Endothelial cell of umbilical vein (primary cell): ENCODE results near the gene INO80C. TPM values are rescaled to one million over a fixed set of nuclear protein-coding genes. Genes with fewer than 3 reads are reported as not detected.
A peak's percentile ranks its signal among the peaks of the same experiment; 100 is the strongest.

Experiments
- BruUV-seq: library from RNA; stranded (reverse); fragments of 400-500 nt; replicated peaks from 2 replicates; lab custom pipeline; 2021; lab: Mats Ljungman, UMichigan
- CTCF ChIA-PET: fragments of 300-600, 350-600 bp; sonication (Branson Sonifier 250); formaldehyde crosslinking; loops from one replicate; lab custom pipeline; 2021; ENCODE audit warnings: antibody characterized with exemption, inconsistent platforms; lab: Charles Lee
- POLR2A ChIA-PET: fragments of 300-600, 350-600 bp; sonication (Branson Sonifier 250); formaldehyde crosslinking; loops from one replicate; lab custom pipeline; 2021; ENCODE audit warnings: antibody characterized with exemption, inconsistent platforms; lab: Charles Lee
- DNase-seq: peaks from one replicate; pipeline ENCODE4 v3.0.0-alpha.2; 2011; ENCODE audit warnings: low read depth, low spot score
- FAIRE-seq: peaks from 2 replicates; lab custom pipeline; 2011; peaks lifted over from hg19 to GRCh38; lab: Jason Lieb, UNC
- H2AFZ ChIP-seq: 2 replicates; pipeline ENCODE4 v1.6.0; 2012; ENCODE audit warnings: low read depth, low read length, control low read depth, inconsistent platforms
- H3K27ac ChIP-seq: 2 replicates; pipeline ENCODE4 v1.5.1; 2011; ENCODE audit warnings: low read depth, mild to moderate bottlenecking, control low read depth, low read length, moderate library complexity; ENCODE audit not compliant: insufficient read depth
- H3K27me3 ChIP-seq, 2 experiments: 2 replicates each; pipeline versions ENCODE4 v1.6.0 to v1.6.1; 2011; ENCODE audit warnings: low read length in 2 of 2, mixed read lengths in 1 of 2; ENCODE audit not compliant: control insufficient read depth in 2 of 2, insufficient read depth in 2 of 2
- H3K36me3 ChIP-seq, 2 experiments: 2 replicates in 1 of 2; 3 replicates in 1 of 2; pipeline ENCODE4 v1.5.1; 2011; ENCODE audit warnings: low read length in 2 of 2, mild to moderate bottlenecking in 1 of 2, moderate library complexity in 1 of 2; ENCODE audit not compliant: control insufficient read depth in 2 of 2, insufficient read depth in 2 of 2; ENCODE audit errors: extremely low read depth in 1 of 2
- H3K4me1 ChIP-seq: 3 replicates; pipeline ENCODE4 v1.5.1; 2011; ENCODE audit warnings: mild to moderate bottlenecking, low read length; ENCODE audit not compliant: control insufficient read depth, insufficient read depth; ENCODE audit errors: extremely low read depth
- H3K4me2 ChIP-seq: 2 replicates; pipeline ENCODE4 v1.6.1; 2011; ENCODE audit warnings: low read length, control low read depth, mixed read lengths; ENCODE audit not compliant: insufficient read depth
- H3K4me3 ChIP-seq, 3 experiments: fragments of 200-600 bp in 1 of 3; sonication (generic), shearing (Covaris generic) in 1 of 3; replicated peaks in 1 of 3; 2 replicates each; pipeline ENCODE4 v1.5.1; 2011 to 2016; ENCODE audit warnings: control low read depth in 3 of 3, low read length in 3 of 3, mild to moderate bottlenecking in 2 of 3, inconsistent platforms in 1 of 3, low read depth in 1 of 3, moderate library complexity in 1 of 3; ENCODE audit not compliant: insufficient read depth in 1 of 3
- H3K79me2 ChIP-seq: 2 replicates; pipeline ENCODE4 v1.6.0; 2012; ENCODE audit warnings: low read length, inconsistent platforms; ENCODE audit not compliant: control insufficient read depth, insufficient read depth
- H3K9ac ChIP-seq: replicated peaks from 2 replicates; pipeline ENCODE3; 2011; ENCODE audit warnings: low read length, control low read depth; ENCODE audit not compliant: insufficient read depth; ENCODE audit errors: extremely low read depth
- H3K9me1 ChIP-seq: replicated peaks from 3 replicates; pipeline ENCODE4 v1.6.0; 2011; ENCODE audit warnings: mild to moderate bottlenecking, low read length; ENCODE audit not compliant: control insufficient read depth, insufficient read depth; ENCODE audit errors: extremely low read depth
- H3K9me3 ChIP-seq: replicated peaks from 2 replicates; pipeline ENCODE4 v1.5.1; 2012; ENCODE audit warnings: low read length, inconsistent platforms; ENCODE audit not compliant: control insufficient read depth, insufficient read depth
- H4K20me1 ChIP-seq: replicated peaks from 2 replicates; pipeline ENCODE3; 2011; ENCODE audit warnings: mild to moderate bottlenecking, low read length; ENCODE audit not compliant: control insufficient read depth, insufficient read depth; ENCODE audit errors: extremely low read depth
- GATA2 ChIP-seq: IDR thresholded peaks from 2 replicates; pipeline ENCODE4 v1.7.0; 2011; ENCODE audit warnings: low read depth, mild to moderate bottlenecking, moderate library complexity, mixed read lengths, low read length; ENCODE audit not compliant: insufficient read length, insufficient read depth
- JUN ChIP-seq: IDR thresholded peaks from 2 replicates; pipeline ENCODE4 v1.6.1; 2011; ENCODE audit warnings: borderline replicate concordance, low read depth; ENCODE audit not compliant: insufficient read length, insufficient read depth
- POLR2A ChIP-seq: IDR thresholded peaks from 2 replicates; pipeline ENCODE4 v1.6.1; 2012; ENCODE audit warnings: low read depth, mild to moderate bottlenecking, control low read depth, low read length
- POLR2AphosphoS5 ChIP-seq: IDR thresholded peaks from 2 replicates; pipeline ENCODE4 v1.6.1; 2012; ENCODE audit warnings: low read depth, mild to moderate bottlenecking, control low read depth, low read length, moderate library complexity; ENCODE audit not compliant: insufficient read depth
- dilution Hi-C: fragments of 300-500 bp; cut with MboI; formaldehyde crosslinking; loops from one replicate; pipeline ENCODE4 v1.15.0; 2019; ENCODE audit warnings: low sequenced_read_pairs; ENCODE audit not compliant: extremely low pct_ligation_motif_present
- intact Hi-C: fragments of 100-400 bp; cut with micrococcal nuclease; formaldehyde crosslinking; loops from one replicate; pipeline ENCODE4 v1.10.0; 2022
- polyA plus RNA-seq, 4 experiments: library from polyadenylated mRNA; depleted of rRNA in 3 of 4; stranded (reverse) in 3 of 4; unstranded in 1 of 4; fragments of >200 nt; gene quantifications; 2 replicates each; pipeline versions ENCODE4 v1.2.1 to v1.2.3, GENCODE V29; 2011 to 2012; ENCODE audit warnings: missing spikeins in 1 of 4
- total RNA-seq: library from RNA; stranded (reverse); gene quantifications from 2 replicates; pipeline ENCODE4 v1.2.3, GENCODE V29; 2021
- TF ChIP-seq, protein P1 (sequence below): IDR thresholded peaks from 2 replicates; pipeline ENCODE4 v1.6.1; 2011; ENCODE audit not compliant: insufficient read depth, insufficient read length
- TF ChIP-seq, protein P2 (sequence below), 2 donors: IDR thresholded peaks; 1 replicate in 1 of 2; 2 replicates in 1 of 2; pipeline ENCODE4 v1.5.1; 2011; ENCODE audit warnings: low read length in 2 of 2, mild to moderate bottlenecking in 2 of 2, moderate library complexity in 2 of 2, control low read depth in 1 of 2, inconsistent platforms in 1 of 2, low read depth in 1 of 2; ENCODE audit not compliant: insufficient read depth in 1 of 2; ENCODE audit errors: extremely low read depth in 1 of 2

The INO80C gene
- total and polyA plus RNA-seq, 2 donors (not counting 3 experiments of a cell fraction or from before 2014, with no cell fraction given): 43.4 to 56.0 TPM

DNA sequence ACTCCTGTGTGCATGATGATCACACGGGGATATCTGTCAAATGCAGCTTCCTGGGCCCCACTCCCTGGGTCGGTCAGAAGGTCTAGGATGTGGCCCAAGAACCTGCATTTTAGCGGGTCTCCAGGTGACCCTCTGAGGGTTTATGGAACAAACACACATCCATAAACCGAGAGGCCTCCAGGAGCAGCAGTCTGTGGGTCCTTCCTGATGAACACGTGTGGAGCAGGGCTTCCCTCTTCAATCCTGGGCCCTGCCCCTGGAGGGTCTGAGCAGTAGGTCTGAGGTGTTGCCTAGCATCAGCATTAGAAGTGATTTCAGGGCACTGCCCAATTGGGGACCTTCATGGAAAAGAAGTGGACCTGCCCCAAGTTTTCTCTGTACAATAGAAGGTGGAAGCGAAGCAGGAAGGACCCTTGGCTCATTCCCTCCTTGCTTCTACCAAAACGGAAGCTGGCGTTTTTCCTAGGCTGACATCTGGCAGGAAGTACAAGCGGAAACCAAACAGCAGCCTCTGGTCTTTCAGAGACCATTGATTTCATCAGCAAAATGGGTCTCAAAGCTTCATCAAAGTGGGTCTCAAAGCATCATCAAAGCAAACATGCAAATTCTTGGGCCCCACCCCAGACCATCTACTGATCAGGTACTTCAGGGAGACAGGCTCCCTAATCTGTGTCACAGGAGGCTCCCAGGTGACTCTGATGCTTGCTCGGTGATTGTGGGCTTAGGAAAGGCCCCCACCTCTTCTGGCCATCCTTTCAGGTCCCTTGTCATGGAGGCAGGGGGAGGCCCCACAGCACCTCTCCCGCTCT lies 30.7 kb downstream of the INO80C start:
- BruUV-seq: no TSS peak
- Histone ChIP-seq H3K36me3 (no peaks in the 10 kb centered on the region), H3K4me2 (peak overlapping the region; percentile 91), H3K9me3 (no peaks in the 10 kb centered on the region), H3K9me1 (no peaks in the 10 kb centered on the region), H3K9ac (peak overlapping the region; percentile 89), H4K20me1 (no peaks in the 10 kb centered on the region), H3K4me3 (peak overlapping the region in 2 of 3 experiments; percentile 39 to 91), H3K4me1 (peaks cover 78% of the 10 kb centered on the region), H3K27me3 (no peaks in the 10 kb centered on the region), H2AFZ (no peak overlapping the region), H3K27ac (peak overlapping the region; percentile 90), H3K79me2 (peaks cover 58% of the 10 kb centered on the region)
- FAIRE-seq: peak; percentile 90
- peak; percentile 89 for TF ChIP-seq POLR2AphosphoS5
- peak; percentile 33 for TF ChIP-seq POLR2A
- TF ChIP-seq JUN: peak; percentile 20
- TF ChIP-seq GATA2: peak; percentile 52
- TF ChIP-seq, protein P1, sequence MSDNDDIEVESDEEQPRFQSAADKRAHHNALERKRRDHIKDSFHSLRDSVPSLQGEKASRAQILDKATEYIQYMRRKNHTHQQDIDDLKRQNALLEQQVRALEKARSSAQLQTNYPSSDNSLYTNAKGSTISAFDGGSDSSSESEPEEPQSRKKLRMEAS: no peak
- TF ChIP-seq, protein P2, sequence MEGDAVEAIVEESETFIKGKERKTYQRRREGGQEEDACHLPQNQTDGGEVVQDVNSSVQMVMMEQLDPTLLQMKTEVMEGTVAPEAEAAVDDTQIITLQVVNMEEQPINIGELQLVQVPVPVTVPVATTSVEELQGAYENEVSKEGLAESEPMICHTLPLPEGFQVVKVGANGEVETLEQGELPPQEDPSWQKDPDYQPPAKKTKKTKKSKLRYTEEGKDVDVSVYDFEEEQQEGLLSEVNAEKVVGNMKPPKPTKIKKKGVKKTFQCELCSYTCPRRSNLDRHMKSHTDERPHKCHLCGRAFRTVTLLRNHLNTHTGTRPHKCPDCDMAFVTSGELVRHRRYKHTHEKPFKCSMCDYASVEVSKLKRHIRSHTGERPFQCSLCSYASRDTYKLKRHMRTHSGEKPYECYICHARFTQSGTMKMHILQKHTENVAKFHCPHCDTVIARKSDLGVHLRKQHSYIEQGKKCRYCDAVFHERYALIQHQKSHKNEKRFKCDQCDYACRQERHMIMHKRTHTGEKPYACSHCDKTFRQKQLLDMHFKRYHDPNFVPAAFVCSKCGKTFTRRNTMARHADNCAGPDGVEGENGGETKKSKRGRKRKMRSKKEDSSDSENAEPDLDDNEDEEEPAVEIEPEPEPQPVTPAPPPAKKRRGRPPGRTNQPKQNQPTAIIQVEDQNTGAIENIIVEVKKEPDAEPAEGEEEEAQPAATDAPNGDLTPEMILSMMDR (IDR thresholded peaks at IDR 0.05; ENCODE audit: extremely low read depth in 1 of 2, insufficient read depth in 1 of 2, low read depth in 1 of 2, low read length in 2 of 2): no peak
- intact Hi-C loops (loop anchor here (1.0 to 10.0 kb wide), 6 partner anchors 8 to 422 kb away; partner anchors contain the start of genes INO80C and MAPRE2), dilution Hi-C loops (no loop called here)
- CTCF ChIA-PET: interaction anchor here (0.7 to 1.7 kb wide), 6 partner anchors 12 to 81 kb away, joined by 3 to 7 read pairs (median 4); no protein-coding TSS in a partner anchor
- POLR2A ChIA-PET: no interaction called here
- peak; percentile 81 for DNase-seq
